ENCODE measurements around the gene LEFTY1.
"Not testable (repeated sequence)": the region's sequence is repeated elsewhere in the genome, so short reads cannot be mapped to it uniquely, and the experiment has no call there.

LEFTY1 gene

GRCh38 chr1:225846331-225847310 lies 42.3 kb downstream of the LEFTY1 start:
- DNase-seq: no peak

- peak; percentile 42 for DNase-seq
These were observed 43.2 kb downstream of the LEFTY1 start for GRCh38 chr1:225845571-225846259.

GRCh38 chr1:225845097-225845496 lies 43.8 kb downstream of the LEFTY1 start:
- no peak for DNase-seq

GRCh38 chr1:225844236-225845061 lies 44.5 kb downstream of the LEFTY1 start:
- DNase-seq: no peak

- DNase-seq: no peak
These were observed 45.5 kb downstream of the LEFTY1 start for GRCh38 chr1:225843426-225843795.

- DNase-seq: no peak
These were observed 46.0 kb downstream of the LEFTY1 start for GRCh38 chr1:225842788-225843425.

- no peak for DNase-seq
These were observed 46.9 kb downstream of the LEFTY1 start for GRCh38 chr1:225842074-225842473.

- no peak for DNase-seq
These were observed 48.2 kb downstream of the LEFTY1 start for GRCh38 chr1:225840713-225841112.

- DNase-seq: no peak
These were observed 48.7 kb downstream of the LEFTY1 start for GRCh38 chr1:225840223-225840610.

- DNase-seq: no peak
These were observed 50.2 kb downstream of the LEFTY1 start for GRCh38 chr1:225838793-225839192.

- not testable (repeated sequence) for DNase-seq
These were observed 52.6 kb downstream of the LEFTY1 start for GRCh38 chr1:225836296-225836695.
